GM18867 (cell line): ENCODE data around the gene ABRACL.

Experiments used
- ATAC-seq: cut with Tn5 transposase; IDR thresholded peaks from one replicate; pipeline ENCODE4 v1.9.1; 2021; ENCODE audit warnings: mild to moderate bottlenecking, moderate library complexity; ENCODE audit not compliant: unreplicated experiment

The ABRACL gene

DNA sequence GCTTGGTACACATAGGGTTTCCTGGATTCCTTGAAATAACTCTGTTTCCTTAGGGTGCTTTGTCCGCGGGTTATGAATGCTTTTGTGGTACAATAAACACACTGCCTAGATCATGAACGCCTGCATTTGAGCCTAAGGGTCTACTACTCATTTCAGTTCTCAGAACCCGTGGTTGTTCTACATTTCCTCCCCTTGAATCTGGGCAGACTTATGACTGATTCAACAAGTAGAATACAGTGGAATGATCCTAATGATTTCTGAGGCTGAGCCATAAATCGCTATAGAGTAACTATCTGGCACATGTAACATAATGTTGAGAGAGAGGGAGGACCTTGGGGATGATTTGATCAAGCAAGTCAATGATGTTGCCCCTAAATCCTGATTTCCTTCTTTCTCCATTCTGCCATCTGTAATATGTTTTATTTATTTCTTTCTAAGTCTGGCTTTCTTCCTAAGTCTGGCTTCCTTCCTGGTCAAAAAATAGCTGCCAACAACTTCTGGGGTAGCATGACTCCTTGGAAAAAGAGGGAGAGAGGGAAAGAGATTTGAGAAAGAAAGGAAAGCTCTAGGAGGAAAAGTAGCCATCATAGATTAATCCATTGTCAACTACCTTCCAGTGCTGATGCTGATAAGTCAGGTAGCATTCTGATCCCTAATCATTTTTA, 23.0 kb downstream of the ABRACL start:
- ATAC-seq = no peak

GRCh38 chr6:139053382-139053781, 24.8 kb downstream of the ABRACL start:
- ATAC-seq = no peak

DNA sequence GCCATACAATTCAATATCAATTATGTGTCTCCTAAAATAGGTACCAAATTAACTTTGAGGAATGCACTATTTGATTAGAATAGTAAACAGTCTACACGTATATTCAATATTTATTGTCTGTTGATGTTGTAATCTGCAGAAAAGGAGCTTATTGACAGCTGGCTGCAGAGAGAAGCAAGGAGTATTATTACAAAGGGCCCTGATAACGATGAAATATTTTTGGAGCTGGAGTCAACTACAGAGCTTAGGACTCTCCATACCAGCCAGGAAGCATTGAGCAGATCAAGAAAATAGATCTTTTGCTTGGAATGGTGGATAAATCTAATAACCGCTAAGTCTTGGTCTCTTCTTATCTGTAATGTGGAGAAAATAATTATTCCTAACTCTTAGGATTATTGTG, 25.5 kb downstream of the ABRACL start:
- no peak for ATAC-seq

DNA sequence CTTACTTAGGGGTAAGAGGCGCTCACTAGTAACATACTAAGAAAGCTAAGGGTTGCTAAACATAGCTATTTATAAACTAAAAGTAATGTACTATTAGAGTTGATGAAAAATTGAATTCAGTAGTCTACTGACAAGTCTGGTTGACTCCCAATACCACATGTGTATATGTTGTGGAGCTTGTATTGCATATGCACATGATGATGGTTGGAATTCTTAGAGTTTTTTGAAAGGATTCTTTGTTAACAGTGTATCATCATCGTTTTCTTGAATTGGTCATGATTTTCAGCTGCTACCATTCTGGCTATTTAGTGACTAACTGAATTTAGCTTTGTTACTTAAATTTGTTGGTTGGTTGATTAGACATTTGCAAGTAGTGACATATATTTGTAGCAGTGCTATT, 27.2 kb downstream of the ABRACL start:
- no peak for ATAC-seq

GRCh38 chr6:139058029-139058428, 29.5 kb downstream of the ABRACL start:
- no peak for ATAC-seq

DNA sequence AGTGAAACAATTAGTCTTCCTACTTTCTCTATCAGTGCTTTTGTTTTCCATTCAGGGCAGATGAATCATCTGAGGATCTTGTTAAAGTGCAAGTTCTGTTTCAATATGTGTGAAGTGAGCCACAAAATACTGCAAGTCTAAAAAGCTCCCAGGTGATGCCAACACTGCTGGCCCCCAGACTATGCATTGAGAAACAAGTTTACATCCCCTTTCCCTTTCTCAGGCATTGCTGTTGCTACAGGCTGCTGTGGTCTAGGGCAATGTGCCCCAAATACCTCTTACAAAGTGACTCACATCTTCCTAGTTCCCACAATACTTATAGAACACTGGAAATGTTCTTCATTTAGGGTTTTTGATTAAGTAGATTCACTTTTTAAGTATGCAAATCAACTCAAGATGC, 31.8 kb downstream of the ABRACL start:
- ATAC-seq = no peak

- no peak for ATAC-seq
Observed at GRCh38 chr6:139062932-139063646, 34.5 kb downstream of the ABRACL start.

DNA sequence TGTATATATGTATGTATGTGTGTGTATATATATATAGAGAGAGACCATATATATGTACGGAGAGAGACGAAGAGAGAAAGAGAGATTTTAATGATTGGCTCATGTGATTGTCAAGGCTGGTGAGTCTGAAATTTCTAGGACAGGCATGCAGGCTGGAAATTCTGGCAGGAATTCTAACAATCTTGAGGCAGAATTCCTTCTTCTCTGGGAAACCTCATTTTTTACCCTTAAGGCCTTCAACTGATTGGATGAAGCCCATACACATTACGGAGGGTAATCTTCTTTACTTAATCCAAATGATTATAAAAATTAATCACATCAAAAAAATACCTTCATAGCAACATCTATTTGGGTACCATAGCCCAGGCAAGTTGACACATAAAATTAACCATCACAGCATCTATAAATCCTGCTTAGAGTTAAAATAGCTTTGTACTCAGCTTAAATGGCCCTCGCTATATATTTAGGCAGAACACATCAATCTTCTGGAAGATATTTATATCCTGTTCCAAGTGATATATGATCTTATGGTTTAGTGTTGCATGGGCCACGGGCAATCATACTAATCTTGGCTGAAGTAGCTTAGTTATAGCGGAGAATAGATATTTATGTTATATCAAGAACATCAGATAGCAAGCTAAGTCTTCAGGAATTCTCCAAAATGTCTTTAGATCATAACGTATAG, 36.6 kb downstream of the ABRACL start:
- ATAC-seq = no peak

DNA sequence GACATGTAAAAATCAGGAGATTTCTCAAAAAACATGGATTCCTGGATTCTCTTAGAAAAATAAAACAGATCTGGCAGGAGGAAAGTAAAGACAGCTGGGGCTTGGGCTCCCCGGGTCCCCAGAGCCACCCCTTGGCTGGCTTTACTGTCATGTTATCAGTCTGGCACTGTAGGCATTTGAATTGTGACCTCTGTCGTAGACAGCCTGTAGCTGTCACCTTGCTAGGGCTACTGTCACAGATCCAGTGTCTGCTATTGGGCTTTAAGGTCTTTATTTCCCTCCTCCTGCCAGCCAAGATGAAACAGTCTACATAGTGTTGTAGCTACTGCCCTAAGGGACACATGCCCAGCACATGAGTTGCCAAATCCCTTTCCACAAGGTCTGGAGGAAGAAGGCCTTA, 37.5 kb downstream of the ABRACL start:
- no peak for ATAC-seq

- no peak for ATAC-seq
Observed at GRCh38 chr6:139068846-139069245, 40.3 kb downstream of the ABRACL start.

GRCh38 chr6:139073118-139073517, 44.6 kb downstream of the ABRACL start:
- ATAC-seq = no peak

- no peak for ATAC-seq
Observed at GRCh38 chr6:139079018-139079417, 50.5 kb downstream of the ABRACL start.

- no peak for ATAC-seq
Observed at GRCh38 chr6:139080255-139080920, 51.8 kb downstream of the ABRACL start.

- ATAC-seq = no peak
Observed at GRCh38 chr6:139081471-139081870, 52.9 kb downstream of the ABRACL start.

- ATAC-seq = no peak
Observed at GRCh38 chr6:139082370-139082769, 53.8 kb downstream of the ABRACL start.

GRCh38 chr6:139091826-139092225, 63.3 kb downstream of the ABRACL start:
- no peak for ATAC-seq
